HG03045 (cell line): ENCODE measurements around the gene BRWD1.
"Not testable (repeated sequence)": the region's sequence is repeated elsewhere in the genome, so short reads cannot be mapped to it uniquely, and the experiment has no call there.

Experiments
- ATAC-seq: cut with Tn5 transposase; IDR thresholded peaks from one replicate; pipeline ENCODE4 v1.9.1; 2021; ENCODE audit warnings: mild to moderate bottlenecking, moderate library complexity; ENCODE audit not compliant: unreplicated experiment

BRWD1 gene

DNA sequence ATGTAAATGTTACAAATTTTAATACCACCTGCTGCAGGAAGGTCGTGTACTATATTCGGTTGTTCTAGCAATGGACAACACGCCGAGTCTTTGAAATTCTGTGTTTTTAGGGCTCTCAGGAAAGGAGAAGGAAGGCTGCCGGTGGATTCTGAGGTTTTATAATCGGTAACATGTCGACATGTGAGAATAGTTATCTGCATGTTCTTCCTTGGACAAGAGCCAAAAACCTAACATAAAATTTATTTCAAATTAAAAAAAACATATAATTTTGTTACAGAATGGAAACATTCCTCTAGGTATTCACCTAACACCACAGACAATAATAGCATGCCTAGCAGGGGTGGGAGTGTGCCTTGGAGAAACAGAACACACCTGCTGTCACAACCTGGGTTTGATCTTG is 135.0 kb downstream of the BRWD1 start:
- no peak for ATAC-seq

DNA sequence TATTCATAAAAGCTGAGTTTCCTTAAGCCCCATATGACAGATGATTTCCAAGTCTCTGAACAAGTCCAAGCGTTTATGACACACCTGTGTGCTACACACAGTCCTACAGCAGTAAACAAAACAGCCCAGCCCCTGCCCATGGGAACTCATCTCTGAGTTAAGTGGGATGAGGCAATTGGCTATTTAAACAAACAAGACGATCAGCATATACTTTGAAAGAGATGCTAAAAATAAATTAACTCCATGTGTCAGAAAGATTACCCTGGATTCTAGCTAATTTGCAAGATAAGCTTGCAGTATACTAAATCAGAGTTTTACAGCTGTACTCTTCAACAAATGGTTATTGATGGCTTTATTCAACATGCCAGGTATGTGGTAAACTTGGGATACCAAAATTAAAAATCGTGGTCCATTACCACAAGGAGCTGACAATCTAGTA is 137.1 kb downstream of the BRWD1 start:
- no peak for ATAC-seq

DNA sequence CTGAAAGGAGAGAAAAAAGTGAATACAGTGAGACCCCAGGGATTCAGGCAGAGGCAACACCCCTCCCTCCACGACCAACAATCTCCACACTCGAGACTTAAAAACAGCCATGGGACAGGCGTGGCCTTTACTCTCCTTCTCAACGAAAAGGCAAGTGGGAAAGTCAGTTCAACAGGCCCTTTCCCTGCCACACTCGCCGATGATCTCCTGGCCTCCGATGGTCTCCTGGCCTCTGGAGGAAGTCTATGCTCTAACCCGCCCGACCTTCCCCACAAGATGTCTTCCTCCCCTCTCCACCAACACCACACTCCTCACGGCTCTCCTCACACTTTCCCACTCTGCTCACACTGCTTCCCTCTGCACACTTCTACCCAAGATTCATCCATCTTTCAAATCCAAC is 137.8 kb downstream of the BRWD1 start:
- no peak for ATAC-seq

DNA sequence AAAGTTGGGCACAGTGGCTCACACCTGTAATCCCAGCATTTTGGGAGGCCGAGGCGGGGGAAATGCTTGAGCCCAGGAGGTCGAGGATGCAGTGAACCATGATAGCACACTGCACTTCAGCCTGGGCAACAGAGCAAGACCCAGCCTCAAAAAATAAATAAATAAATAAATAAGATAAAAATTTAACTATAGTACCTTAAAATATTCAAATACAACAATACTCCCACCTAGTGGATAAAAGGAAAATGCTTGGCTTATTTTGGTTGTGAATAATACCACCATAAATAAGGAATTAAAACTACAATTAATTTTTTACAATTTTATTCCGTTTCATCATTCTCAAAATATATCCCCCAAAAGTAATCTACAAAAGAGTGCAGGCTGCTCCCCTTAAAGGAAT is 138.3 kb downstream of the BRWD1 start:
- no peak for ATAC-seq

DNA sequence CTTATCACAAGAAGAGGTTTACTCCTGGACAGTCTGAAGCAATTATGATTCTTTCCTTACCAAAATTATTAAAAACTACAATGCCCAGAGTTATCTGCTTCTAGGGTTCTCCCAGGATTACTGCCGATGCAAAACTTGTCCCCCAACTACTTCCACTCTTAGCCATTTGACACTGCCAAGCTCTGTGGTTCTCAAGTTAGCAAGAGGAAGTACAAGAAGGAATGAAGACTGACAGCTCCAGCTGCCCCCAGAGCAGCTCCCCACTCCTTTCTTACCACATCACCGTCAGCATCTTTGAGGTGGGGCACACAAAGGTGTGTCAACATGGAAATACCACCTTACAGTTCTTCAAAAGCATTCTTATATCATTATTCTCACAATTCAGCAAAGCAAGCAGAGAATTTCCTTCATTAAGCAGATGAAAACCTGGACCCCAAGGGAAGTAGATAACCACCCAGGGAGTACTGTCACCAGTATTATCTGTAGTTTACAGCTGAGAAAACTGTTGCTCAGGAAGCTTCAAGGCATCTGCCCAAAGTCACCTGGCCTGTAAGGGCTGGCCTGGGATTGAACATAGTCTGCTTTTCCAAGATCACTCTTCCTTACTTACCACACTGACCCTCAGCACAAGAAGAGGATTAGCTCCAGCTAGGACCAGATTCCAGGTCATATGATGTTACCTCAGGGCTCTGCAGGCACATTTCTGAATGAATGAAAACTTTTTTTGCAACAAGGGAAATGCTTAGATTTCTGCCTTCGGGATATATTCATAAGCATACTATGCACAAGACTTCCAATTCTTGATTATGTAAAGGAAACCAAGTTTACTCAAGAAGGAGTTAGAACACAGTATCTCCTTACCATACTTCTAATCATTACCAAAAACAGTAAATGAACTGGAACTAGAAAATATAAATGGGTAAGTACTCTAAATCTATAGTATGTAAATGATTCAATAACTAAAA is 139.4 kb downstream of the BRWD1 start:
- ATAC-seq: no peak

DNA sequence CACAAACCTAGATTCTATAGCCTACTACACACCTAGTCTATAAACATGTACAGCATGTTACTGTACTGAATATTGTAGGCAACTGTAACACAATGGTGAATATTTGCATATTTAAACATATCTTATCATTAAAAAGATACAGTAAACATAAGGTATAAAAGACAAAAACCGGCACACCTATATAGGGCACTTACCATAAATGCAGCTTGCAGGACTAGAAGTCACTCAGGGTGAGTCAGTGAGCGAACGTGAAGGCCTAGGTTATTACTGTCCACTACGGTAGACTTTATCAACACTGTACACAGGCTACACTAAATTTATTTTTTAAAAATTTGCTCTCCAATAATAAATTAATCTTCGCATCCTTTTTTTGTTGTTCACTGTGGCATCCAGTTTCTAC is 143.5 kb downstream of the BRWD1 start:
- ATAC-seq: no peak

DNA sequence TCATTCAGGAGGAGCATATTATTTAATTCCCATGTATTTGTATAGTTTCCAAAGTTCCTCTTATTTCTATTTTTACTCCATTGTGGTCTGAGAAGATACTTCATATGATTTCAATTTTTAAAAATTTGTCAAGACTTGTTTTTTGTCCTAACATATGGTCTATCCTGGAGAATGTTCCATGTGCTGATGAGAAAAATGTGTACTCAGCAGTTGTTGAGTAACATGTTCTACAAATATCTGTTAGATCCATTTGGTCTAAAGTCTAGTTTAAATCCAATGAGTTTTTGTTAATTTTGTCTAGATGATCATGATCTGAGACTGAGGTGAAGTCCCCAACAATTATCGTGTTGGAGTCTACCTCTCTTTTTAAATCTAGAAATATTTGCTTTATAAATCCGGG is 144.6 kb downstream of the BRWD1 start:
- ATAC-seq: no peak

DNA sequence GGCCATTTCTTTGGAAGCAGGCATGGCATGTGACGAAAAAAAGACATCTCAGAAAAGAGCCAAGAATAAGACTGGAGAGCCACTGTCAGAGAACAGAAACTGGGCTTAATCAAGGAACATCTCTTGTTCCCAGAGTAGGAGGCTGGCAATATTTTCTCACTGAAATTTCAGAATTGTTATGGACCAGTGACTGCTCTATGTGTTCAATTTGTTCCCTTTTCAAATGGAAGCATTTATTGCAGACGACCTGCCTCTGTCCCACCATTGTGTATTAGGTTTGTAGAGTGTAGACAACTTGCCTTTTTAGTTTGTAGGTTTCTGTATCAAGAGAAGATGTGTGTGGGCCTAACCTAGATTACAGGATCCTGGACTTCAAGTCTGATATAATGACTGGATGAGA is 148.9 kb downstream of the BRWD1 start:
- ATAC-seq: no peak

DNA sequence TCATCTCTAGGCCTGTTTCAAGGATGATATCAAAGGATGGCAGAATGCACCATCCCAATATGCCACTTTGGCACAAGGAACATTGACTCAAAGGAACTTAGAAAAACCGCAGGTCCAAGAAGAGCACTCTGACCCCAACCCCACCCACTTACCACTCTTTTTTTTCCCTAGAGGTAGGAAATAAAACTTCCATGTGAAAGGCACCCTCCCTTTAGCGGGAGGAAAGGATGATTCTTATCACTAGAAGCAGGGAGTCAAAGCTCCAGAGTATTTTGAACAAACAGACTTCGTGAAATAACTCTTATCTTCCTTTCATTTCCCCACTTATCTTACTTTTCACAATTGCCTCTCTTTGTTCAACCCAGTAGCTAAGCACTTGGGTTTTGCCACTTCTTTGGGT is 152.4 kb downstream of the BRWD1 start:
- no peak for ATAC-seq

DNA sequence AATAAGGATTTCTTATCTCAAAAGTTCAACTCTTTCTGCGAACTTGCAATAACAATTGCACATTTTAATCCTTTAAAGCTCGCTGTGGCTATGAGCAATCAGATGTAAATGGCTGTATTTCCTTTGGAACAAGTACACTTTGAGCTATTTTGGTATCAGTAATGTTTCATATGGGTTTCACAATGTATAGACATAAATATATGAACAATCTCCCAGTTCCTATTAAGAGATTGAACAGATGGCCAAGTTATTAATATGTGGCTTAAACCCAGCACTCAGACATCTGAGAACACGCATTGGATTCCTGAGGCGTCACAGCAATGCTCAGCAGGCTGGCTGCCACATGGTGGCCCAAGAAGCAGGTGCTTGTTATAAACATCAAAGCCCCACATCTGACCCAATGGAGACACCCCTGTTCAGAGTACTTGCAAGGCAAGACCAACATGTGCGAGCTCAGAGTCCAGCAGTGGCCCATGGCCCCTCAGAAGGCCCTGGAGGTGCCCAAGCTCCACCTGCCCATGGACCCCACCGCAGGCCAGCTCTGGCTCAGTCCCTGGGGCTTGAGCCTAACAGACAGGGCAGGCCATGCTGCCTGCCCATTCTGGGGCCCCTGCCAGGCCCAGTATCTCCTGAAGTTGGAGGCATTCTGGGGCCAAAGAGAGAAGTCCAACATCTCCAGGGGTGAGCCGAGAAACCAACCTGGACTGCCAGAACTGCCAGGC is 153.9 kb downstream of the BRWD1 start:
- ATAC-seq: no peak

DNA sequence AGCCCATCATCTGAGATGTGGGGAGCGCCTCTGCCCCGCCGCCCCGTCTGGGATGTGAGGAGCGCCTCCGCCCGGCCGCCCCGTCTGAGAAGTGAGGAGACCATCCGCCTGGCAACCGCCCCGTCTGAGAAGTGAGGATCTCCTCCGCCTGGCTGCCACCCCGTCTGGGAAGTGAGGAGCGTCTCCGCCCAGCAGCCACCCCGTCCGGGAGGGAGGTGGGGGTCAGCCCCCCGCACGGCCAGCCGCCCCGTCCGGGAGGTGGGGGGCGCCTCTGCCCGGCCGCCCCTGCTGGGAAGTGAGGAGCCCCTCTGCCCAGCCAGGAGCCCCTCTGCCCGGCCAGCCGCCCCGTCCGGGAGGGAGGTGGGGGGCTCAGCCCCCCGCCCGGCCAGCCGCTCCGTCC is 156.2 kb downstream of the BRWD1 start:
- not testable (repeated sequence) for ATAC-seq

DNA sequence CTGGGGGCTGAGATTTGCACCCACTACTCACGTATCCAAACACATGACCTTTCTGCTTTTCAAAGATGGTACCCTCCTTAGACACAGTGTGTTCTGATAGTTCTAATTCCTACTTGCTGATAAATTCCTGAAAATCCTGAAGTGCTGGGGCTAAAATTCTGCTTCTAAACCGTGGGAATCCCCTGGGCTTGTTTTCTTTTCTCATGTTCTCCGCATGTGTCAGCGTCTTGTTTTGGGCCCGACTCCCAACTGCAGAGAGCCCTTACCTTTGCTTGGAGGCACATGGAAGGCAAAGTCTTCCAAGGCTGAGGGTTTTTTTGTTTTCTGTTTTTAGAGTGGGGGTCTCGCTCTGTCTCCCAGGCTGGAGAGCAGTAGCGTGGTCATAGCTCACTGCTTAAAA is 157.4 kb downstream of the BRWD1 start:
- no peak for ATAC-seq

DNA sequence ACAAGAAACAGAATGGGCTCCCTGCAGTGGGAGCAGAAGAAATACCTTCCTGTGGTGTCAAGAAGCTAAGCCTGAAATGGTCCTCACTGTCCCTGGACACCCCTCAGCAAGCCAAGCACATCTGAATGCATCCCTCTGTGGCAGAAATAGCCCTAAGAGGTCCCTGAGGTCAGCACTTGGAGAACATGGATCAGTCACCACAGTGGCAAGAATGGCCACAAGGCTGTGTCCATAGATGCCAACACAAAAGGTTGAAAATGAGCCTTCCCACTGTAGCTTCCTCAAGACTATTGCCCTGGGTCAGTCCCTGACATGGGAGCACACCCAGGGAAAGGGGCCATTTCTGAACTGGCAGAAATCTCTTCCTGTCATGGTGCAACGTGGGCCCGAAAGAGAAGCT is 157.9 kb downstream of the BRWD1 start:
- ATAC-seq: no peak

DNA sequence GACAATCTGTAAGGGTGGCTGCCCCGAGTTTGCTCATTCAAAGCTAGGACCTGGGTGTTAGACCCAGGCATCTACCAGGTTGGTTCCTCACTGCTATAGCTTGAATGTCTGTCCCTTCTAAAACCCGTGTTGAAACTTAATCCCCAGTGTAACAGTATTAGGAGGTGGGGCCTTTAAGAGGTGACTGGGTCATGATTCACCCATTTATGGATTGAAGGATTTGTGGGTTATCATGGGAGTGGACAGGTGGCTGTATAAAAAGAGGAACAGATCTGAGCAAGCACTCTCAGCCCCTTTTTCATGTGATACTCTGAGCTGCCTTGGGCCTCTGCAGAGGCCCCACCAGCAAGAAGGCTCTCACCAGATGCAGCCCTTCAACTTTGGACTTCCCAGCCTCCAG is 159.6 kb downstream of the BRWD1 start:
- ATAC-seq: no peak

DNA sequence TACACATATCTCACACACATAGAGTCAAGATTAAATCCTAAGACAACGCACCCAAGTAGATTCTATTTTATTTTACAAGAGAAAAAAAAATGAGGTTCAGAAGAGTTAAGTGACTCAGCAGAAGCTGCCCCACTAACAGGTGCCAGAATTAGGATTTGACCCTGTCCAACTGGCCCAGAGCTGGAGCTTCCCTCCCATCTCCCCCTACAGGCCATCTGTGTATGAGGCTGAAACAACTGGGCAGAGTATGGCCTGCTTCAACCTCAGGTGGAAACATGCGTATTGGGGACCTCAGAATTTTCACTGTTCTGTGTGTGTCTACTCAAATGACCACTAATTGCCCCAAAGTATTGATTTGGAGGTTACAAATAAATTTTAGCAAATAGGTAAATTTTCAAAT is 160.1 kb downstream of the BRWD1 start:
- ATAC-seq: no peak

DNA sequence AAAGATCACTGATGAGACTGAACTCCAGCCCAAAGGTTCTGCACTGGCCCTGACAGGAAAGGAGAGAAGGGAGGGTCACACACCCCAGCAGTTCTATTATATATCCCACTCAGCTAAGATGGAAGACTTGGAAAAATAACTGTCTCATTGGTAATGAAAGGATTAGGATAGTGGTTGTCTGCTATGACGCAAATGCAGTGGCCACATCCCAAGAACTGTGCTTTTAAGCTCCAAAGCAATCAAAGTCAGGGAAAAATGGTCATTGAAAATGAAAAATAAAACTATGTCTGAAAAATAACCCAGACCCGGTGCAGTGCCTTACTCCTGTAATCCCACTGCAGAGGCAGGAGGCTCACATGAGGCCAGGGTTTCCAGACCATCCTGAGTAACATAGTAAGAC is 161.2 kb downstream of the BRWD1 start:
- no peak for ATAC-seq

DNA sequence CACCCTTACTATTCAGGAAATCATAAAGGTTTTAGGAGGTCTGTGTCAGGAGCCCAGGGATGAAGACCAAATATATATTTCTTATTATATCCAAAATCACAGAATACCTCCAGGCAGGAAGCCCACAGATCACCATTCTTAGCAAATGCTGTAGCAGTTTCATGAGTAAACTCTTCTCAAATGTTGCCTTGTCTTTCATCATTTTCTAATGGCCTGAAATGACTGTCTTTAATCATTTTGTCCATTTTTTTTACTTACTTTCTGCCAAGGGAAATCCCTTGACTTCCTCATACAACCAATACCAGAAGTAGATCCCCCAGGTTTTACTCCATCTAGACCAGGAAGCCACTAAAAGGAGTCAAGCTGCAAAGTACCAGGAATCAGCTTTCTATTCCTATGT is 162.6 kb downstream of the BRWD1 start:
- no peak for ATAC-seq

DNA sequence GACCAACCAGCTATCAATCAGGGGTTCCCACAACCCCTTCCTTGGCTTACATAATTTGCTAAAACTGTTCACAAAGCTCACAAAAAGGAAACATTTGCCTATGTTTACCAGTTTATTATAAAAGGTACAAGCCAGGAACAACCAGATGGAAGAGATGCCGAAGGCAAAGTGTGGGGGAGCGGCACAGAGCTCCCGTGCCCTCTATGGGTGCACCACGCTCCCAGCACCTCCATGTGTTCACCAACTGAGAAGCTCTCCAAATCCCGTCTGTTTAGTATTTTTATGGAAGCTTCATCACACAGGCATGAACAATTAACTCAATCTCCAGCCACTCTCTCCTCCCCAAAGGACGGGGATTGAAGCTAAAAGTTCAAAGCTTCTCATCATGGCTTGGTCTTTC is 163.1 kb downstream of the BRWD1 start:
- no peak for ATAC-seq

DNA sequence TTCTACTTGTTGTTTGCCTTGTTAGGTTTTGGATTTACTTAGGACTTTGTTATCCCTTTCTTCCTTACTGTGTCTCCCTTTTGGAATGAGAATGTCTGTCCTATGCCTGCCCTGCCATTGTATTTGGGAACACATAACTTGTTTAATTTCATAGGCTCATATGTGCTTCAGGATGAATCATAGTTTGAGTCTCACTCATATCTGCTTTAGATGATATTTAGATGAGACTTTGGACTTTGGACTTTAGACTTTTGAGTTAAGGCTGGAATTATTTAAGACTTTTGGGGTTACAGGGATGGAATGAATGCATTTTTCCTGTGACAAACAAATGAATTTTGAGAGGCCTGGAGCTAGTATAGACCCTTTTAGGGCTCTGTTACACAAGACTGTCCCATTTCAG is 163.6 kb downstream of the BRWD1 start:
- no peak for ATAC-seq

DNA sequence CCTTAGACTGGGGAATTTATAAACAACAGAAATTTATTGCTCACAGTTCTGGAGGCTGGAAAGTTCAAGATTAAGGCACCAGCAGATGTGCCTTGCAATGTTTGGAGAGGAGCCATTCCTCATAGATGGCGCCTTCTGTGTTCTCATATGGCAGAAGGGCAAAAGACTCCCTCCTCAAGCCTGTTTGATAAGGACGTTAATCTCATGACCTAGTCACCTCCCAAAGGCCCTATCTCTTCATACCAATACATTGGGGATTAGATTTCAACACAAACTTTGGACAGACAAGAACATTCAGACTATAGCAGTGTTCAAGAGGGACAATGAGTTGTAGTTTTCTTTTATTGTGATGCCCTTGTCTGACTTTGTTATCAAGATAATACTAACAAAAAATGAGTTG is 164.5 kb downstream of the BRWD1 start:
- ATAC-seq: no peak

DNA sequence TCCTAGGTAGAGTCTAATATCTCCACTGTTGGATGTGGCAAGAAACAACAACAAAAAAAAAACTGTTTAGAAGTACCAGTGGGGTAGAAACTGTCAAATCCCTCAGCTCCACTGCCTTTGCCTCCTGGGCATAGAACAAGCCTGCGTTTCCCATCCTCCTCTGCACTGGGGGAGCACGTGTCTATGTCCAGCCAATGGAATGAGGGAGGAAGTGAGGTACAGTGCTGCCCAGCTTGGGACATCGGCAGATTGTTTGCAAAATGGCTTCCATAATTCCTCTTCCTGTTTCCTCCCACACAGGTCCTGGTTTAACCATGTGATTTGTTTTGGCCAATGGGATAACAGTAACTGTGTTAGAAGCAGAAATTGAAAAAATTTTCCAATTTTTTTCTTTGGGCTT is 169.2 kb downstream of the BRWD1 start:
- ATAC-seq: no peak

DNA sequence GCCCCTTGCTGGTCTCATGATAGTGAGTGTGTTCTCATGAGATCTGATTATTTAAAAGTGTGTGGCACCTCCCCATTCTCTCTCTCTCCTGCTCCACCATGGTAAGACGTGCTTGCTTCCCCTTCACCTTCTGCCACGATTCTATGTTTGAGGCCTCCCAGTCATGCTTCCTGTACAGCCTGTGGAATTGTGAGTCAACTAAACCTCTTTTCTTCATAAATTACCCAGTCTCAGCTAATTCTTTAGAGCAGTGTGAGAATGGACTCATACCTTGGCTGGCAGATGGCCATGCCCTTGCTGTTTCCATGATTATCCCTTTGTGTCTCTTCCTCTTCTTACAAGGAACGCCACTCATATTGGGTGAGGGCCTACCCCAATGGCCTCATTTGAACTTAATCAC is 170.5 kb downstream of the BRWD1 start:
- no peak for ATAC-seq
